ENCODE measurements around the gene OLFML3.

DNA sequence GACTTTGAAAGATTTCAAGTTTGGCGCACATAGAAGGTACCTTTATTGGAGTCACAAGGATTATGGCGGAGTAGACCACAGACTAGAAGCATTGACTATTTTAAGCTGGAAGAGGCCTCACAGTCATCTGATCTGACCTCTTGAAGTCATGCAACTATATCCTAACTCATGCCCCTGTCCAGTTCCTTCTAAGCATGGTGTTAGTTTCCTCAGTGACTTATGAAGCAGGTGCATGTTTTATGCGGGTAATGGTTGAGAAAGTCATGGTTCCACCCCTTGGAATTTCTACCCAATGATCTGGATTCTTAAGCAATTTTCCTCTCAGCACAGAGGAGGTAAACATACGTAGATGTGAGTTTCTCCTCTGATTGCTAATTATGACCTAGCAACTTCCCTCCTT is 11.7 kb downstream of the OLFML3 start:
- TF ChIP-seq CTCF (IDR thresholded peaks at IDR 0.05) = no peak
- no peak for TF ChIP-seq POLR2A (IDR thresholded peaks at IDR 0.05)
